SK-N-SH (cell line): Measurements from ENCODE around the gene CADM1. TPM values are rescaled to one million over a fixed set of nuclear protein-coding genes. Genes with fewer than 3 reads are reported as not detected.

Experiments
- CTCF ChIA-PET: fragments of 300-600, 350-600 bp; formaldehyde crosslinking; extraction: SDS; loops from one replicate; lab custom pipeline; 2021; lab: Yijun Ruan, JAX
- POLR2A ChIA-PET: fragments of 350-600 bp; sonication (Branson Sonifier 250); formaldehyde crosslinking; extraction: SDS; loops from one replicate; lab custom pipeline; 2020; ENCODE audit warnings: antibody characterized with exemption, inconsistent platforms; lab: Yijun Ruan, JAX
- DNase-seq: peaks from one replicate; pipeline ENCODE4 v3.0.0; 2012
- H2AFZ ChIP-seq: fragments of 200-600 bp; sonication (generic); 2 replicates; pipeline ENCODE4 v1.8.1; 2016; ENCODE audit warnings: antibody characterized with exemption, mild to moderate bottlenecking, low read depth
- H3F3A ChIP-seq: fragments of 200-600 bp; sonication (generic); replicated peaks from 2 replicates; pipeline ENCODE3; 2016; ENCODE audit warnings: antibody characterized with exemption, mild to moderate bottlenecking; ENCODE audit not compliant: insufficient read depth
- H3K27ac ChIP-seq, 2 experiments: fragments of 200-500 bp in 1 of 2; fragments of 200-600 bp in 1 of 2; sonication (Bioruptor generic) in 1 of 2; sonication (generic), shearing (Covaris generic) in 1 of 2; 2 replicates each; pipeline versions ENCODE4 v1.5.1 to v1.6.1; 2014 to 2016; ENCODE audit warnings: low read depth in 2 of 2, inconsistent platforms in 1 of 2, low read length in 1 of 2, mild to moderate bottlenecking in 1 of 2, mixed read lengths in 1 of 2
- H3K27me3 ChIP-seq: fragments of 200-600 bp; sonication (generic), shearing (Covaris generic); 2 replicates; pipeline ENCODE4 v1.6.1; 2016; ENCODE audit warnings: mixed run types; ENCODE audit not compliant: insufficient read depth
- H3K36me3 ChIP-seq, 2 experiments: fragments of 200-500 bp in 1 of 2; fragments of 200-600 bp in 1 of 2; sonication (Bioruptor generic) in 1 of 2; sonication (generic) in 1 of 2; replicated peaks in 1 of 2; 2 replicates each; pipeline versions ENCODE3 to v1.5.1; 2014 to 2016; ENCODE audit warnings: low read length in 1 of 2, mild to moderate bottlenecking in 1 of 2; ENCODE audit not compliant: insufficient read depth in 2 of 2, control insufficient read depth in 1 of 2
- H3K4me1 ChIP-seq, 2 experiments: fragments of 200-500 bp in 1 of 2; fragments of 200-600 bp in 1 of 2; sonication (Bioruptor generic) in 1 of 2; sonication (generic), shearing (Covaris generic) in 1 of 2; 2 replicates each; pipeline versions ENCODE4 v1.5.1 to v1.6.1; 2014 to 2016; ENCODE audit warnings: low read depth in 1 of 2, low read length in 1 of 2, mixed run types in 1 of 2; ENCODE audit not compliant: insufficient read depth in 2 of 2, control insufficient read depth in 1 of 2
- H3K4me2 ChIP-seq: fragments of 200-600 bp; sonication (generic), shearing (Covaris generic); 2 replicates; pipeline ENCODE4 v1.6.1; 2017; ENCODE audit warnings: mixed run types
- H3K4me3 ChIP-seq, 2 experiments: fragments of 200-500 bp in 1 of 2; fragments of 200-600 bp in 1 of 2; sonication (Bioruptor generic) in 1 of 2; sonication (generic), shearing (Covaris generic) in 1 of 2; 2 replicates each; pipeline versions ENCODE4 v1.5.1 to v1.8.1; 2014 to 2016; ENCODE audit warnings: low read depth in 2 of 2, inconsistent platforms in 1 of 2, low read length in 1 of 2, mild to moderate bottlenecking in 1 of 2, mixed read lengths in 1 of 2, moderate library complexity in 1 of 2
- H3K79me2 ChIP-seq: fragments of 200-600 bp; sonication (generic); 2 replicates; pipeline ENCODE4 v1.8.1; 2017; ENCODE audit warnings: mild to moderate bottlenecking; ENCODE audit not compliant: insufficient read depth
- H3K9ac ChIP-seq: fragments of 200-600 bp; sonication (generic); 2 replicates; pipeline ENCODE4 v1.6.1; 2017; ENCODE audit warnings: mixed run types
- H3K9me2 ChIP-seq: fragments of 200-600 bp; sonication (generic); 2 replicates; pipeline ENCODE4 v1.6.1; 2017; ENCODE audit warnings: mixed run types
- H3K9me3 ChIP-seq: fragments of 200-600 bp; sonication (generic); 2 replicates; pipeline ENCODE4 v1.6.1; 2017; ENCODE audit warnings: mixed run types, mild to moderate bottlenecking, moderate library complexity
- H4K20me1 ChIP-seq: fragments of 200-600 bp; sonication (generic); 2 replicates; pipeline ENCODE4 v1.6.1; 2017; ENCODE audit warnings: mild to moderate bottlenecking, mixed run types; ENCODE audit not compliant: insufficient read depth
- ELF1 ChIP-seq: IDR thresholded peaks from 2 replicates; pipeline ENCODE4 v1.4.0; 2012
- EZH2phosphoT487 ChIP-seq: fragments of 200-600 bp; sonication (generic); IDR thresholded peaks from 2 replicates; pipeline ENCODE4 v1.6.1; 2017; ENCODE audit warnings: low read depth, mixed run types, mild to moderate bottlenecking, antibody characterized with exemption, moderate library complexity, borderline replicate concordance
- FOSL2 ChIP-seq: IDR thresholded peaks from 2 replicates; pipeline ENCODE4 v1.4.0; 2012; ENCODE audit warnings: low read depth, mild to moderate bottlenecking, moderate library complexity, borderline replicate concordance
- FOXJ3 ChIP-seq: sonication (generic); formaldehyde crosslinking; IDR thresholded peaks from 2 replicates; pipeline ENCODE4 v1.5.1; 2020; ENCODE audit warnings: mild to moderate bottlenecking, missing genetic modification reagents
- GABPA ChIP-seq: IDR thresholded peaks from 2 replicates; pipeline ENCODE4 v1.4.0; 2012; ENCODE audit warnings: low read depth, mild to moderate bottlenecking
- IRF3 ChIP-seq: fragments of 150-350 bp; IDR thresholded peaks from 2 replicates; pipeline ENCODE4 v1.6.1; 2016; ENCODE audit warnings: mild to moderate bottlenecking, low read depth, low read length
- MEF2A ChIP-seq: IDR thresholded peaks from 2 replicates; pipeline ENCODE4 v1.4.0; 2012; ENCODE audit warnings: low read depth, borderline replicate concordance
- MXI1 ChIP-seq: IDR thresholded peaks from 2 replicates; pipeline ENCODE4 v1.6.1; 2012; ENCODE audit warnings: mild to moderate bottlenecking, low read depth, low read length, improper control_type of control experiment
- POLR2AphosphoS5 ChIP-seq: IDR thresholded peaks from 2 replicates; pipeline ENCODE4 v1.6.1; 2012; ENCODE audit warnings: low read depth, low read length
- RCOR1 ChIP-seq: fragments of 150-350 bp; IDR thresholded peaks from 2 replicates; pipeline ENCODE4 v1.6.1; 2017; ENCODE audit warnings: antibody characterized with exemption, low read length
- REST ChIP-seq: IDR thresholded peaks from 2 replicates; pipeline ENCODE4 v1.6.1; 2012; ENCODE audit warnings: mild to moderate bottlenecking, low read depth, low read length, moderate library complexity
- RFX5 ChIP-seq: IDR thresholded peaks from 2 replicates; pipeline ENCODE4 v1.6.1; 2012; ENCODE audit warnings: mild to moderate bottlenecking, improper control_type of control experiment, low read length
- SIN3A ChIP-seq: IDR thresholded peaks from 2 replicates; pipeline ENCODE4 v1.6.1; 2012; ENCODE audit warnings: low read depth, mild to moderate bottlenecking, low read length, moderate library complexity, borderline replicate concordance
- SMC3 ChIP-seq: IDR thresholded peaks from 2 replicates; pipeline ENCODE4 v1.6.1; 2012; ENCODE audit warnings: low read depth, low read length, improper control_type of control experiment
- TAF1 ChIP-seq: IDR thresholded peaks from 2 replicates; pipeline ENCODE4 v1.6.1; 2012; ENCODE audit warnings: low read depth, mild to moderate bottlenecking, low read length, moderate library complexity, borderline replicate concordance
- TEAD4 ChIP-seq: IDR thresholded peaks from 2 replicates; pipeline ENCODE4 v1.4.0; 2012; ENCODE audit warnings: mild to moderate bottlenecking, borderline replicate concordance; ENCODE audit not compliant: insufficient read depth
- WGBS: methylation state at CpG from one replicate; pipeline ENCODE4 v1.1.6; 2017; ENCODE audit warnings: low lambda C conversion rate; 5-methylcytosine and 5-hydroxymethylcytosine counted together
- polyA plus RNA-seq, 3 experiments: library from polyadenylated mRNA; depleted of rRNA; stranded (reverse); fragments of >200 nt; gene quantifications; 2 replicates each; pipeline ENCODE4 v1.2.3, GENCODE V29; 2012
- TF ChIP-seq, protein P1 (sequence below): fragments of 150-350 bp; IDR thresholded peaks from 2 replicates; pipeline ENCODE4 v1.6.1; 2017; ENCODE audit warnings: antibody characterized with exemption, low read length, low read depth, borderline replicate concordance
- TF ChIP-seq, protein P2 (sequence below): IDR thresholded peaks from 2 replicates; pipeline ENCODE4 v1.4.0; 2012; ENCODE audit warnings: low read depth
- TF ChIP-seq, protein P3 (sequence below): IDR thresholded peaks from 2 replicates; pipeline ENCODE4 v1.4.0; 2012; ENCODE audit warnings: low read depth, borderline replicate concordance

The CADM1 gene
- polyA plus RNA-seq, 1 of the 3 experiments (the other 2 are of a cell fraction) = 7.9 TPM

DNA sequence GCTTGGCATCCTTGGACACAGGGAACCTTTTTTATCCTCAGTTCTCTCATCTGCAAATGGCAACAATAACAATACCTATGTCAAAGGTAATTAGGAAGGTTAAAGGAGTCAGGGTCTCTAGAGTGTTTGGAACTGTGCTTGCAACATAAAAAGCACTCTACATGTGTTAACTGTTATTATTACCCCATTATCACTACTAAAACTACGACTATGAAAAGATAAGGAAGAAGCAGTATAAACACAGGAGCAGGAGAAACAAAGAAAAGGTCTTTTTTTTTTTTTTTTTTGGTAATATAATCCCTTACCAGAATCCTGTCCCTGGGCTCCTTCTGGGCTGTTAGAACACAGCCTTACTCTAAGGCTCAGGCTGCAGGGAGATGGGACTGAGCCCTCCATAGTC lies 348.2 kb downstream of the CADM1 start:
- no peak for TF ChIP-seq EZH2phosphoT487
- no peak for TF ChIP-seq RCOR1
- TF ChIP-seq, protein P1, sequence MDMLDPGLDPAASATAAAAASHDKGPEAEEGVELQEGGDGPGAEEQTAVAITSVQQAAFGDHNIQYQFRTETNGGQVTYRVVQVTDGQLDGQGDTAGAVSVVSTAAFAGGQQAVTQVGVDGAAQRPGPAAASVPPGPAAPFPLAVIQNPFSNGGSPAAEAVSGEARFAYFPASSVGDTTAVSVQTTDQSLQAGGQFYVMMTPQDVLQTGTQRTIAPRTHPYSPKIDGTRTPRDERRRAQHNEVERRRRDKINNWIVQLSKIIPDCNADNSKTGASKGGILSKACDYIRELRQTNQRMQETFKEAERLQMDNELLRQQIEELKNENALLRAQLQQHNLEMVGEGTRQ = no peak
- TF ChIP-seq, protein P2, sequence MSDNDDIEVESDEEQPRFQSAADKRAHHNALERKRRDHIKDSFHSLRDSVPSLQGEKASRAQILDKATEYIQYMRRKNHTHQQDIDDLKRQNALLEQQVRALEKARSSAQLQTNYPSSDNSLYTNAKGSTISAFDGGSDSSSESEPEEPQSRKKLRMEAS = no peak
- H3F3A ChIP-seq = no peaks in the 10 kb centered on the region
- no peaks in the 10 kb centered on the region for H3K9me3 ChIP-seq
- no peaks in the 10 kb centered on the region for H3K36me3 ChIP-seq
- H3K27me3 ChIP-seq = no peaks in the 10 kb centered on the region; the same call in 1 of the 2 replicates
- H2AFZ ChIP-seq = no peak overlapping the region
- no peak overlapping the region for H3K4me3 ChIP-seq
- WGBS = 0% methylated on average over 1 of the region's 1 CpG
- no peak for DNase-seq
- H3K27ac ChIP-seq = no peak overlapping the region
- no peaks in the 10 kb centered on the region for H4K20me1 ChIP-seq
- ChIA-PET POLR2A (no interaction called here), CTCF (interaction anchor here (1.1 kb wide), 1 partner anchor 15 kb away, joined by 3 read pairs; no protein-coding TSS in a partner anchor)
- H3K4me1 ChIP-seq = peaks cover 0 to 19% of the 10 kb centered on the region in 2 experiments; a peak in 1 of 4 replicates
- no peaks in the 10 kb centered on the region for H3K79me2 ChIP-seq
- no peak overlapping the region for H3K4me2 ChIP-seq
- H3K9me2 ChIP-seq = no peaks in the 10 kb centered on the region
- no peak overlapping the region for H3K9ac ChIP-seq

DNA sequence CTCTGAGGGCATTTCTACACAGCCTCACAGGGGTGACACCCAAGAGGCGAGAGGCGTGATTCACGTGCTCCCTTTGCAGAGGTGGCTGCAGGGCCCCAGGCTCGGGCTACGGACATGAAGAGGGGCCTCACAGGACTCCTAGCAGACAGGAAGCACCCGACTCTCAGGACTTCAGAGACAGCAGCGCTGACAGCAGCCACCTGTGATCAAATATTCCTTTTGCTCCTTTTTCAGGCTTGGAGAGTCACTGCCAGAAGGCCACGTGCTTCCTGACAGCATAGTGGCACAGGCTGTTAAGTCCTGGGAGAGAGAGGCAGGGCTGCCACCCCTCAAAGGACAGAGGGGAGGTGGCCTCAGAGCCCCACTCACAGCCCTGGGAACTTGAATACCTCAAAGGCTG lies 348.9 kb downstream of the CADM1 start:
- POLR2A ChIA-PET = no interaction called here
- no peak for DNase-seq
- Histone ChIP-seq H3K4me3 (no peak overlapping the region), H3K9me2 (no peaks in the 10 kb centered on the region), H3K27ac (no peak overlapping the region), H3K36me3 (no peaks in the 10 kb centered on the region), H4K20me1 (no peaks in the 10 kb centered on the region), H3K9ac (no peak overlapping the region), H3K27me3 (no peaks in the 10 kb centered on the region; the same call in 1 of the 2 replicates), H2AFZ (no peak overlapping the region), H3K4me2 (no peak overlapping the region), H3K79me2 (no peaks in the 10 kb centered on the region), H3K4me1 (peaks cover 0 to 19% of the 10 kb centered on the region in 2 experiments; a peak in 1 of 4 replicates), H3F3A (no peaks in the 10 kb centered on the region)
- WGBS = 55% methylated on average over 8 of the region's 8 CpGs
- CTCF ChIA-PET = no interaction called here
- TF ChIP-seq TAF1 = no peak
- TF ChIP-seq FOXJ3 (CRISPR knock-in tag) = no peak
- TF ChIP-seq SMC3 = no peak
- no peak for TF ChIP-seq ELF1
- no peak for TF ChIP-seq RFX5
- no peak for TF ChIP-seq GABPA
- no peak for TF ChIP-seq TEAD4
- no peak for TF ChIP-seq FOSL2
- no peak for TF ChIP-seq MXI1
- TF ChIP-seq MEF2A = no peak
- TF ChIP-seq SIN3A = no peak
- TF ChIP-seq POLR2AphosphoS5 = no peak
- TF ChIP-seq, protein P3, sequence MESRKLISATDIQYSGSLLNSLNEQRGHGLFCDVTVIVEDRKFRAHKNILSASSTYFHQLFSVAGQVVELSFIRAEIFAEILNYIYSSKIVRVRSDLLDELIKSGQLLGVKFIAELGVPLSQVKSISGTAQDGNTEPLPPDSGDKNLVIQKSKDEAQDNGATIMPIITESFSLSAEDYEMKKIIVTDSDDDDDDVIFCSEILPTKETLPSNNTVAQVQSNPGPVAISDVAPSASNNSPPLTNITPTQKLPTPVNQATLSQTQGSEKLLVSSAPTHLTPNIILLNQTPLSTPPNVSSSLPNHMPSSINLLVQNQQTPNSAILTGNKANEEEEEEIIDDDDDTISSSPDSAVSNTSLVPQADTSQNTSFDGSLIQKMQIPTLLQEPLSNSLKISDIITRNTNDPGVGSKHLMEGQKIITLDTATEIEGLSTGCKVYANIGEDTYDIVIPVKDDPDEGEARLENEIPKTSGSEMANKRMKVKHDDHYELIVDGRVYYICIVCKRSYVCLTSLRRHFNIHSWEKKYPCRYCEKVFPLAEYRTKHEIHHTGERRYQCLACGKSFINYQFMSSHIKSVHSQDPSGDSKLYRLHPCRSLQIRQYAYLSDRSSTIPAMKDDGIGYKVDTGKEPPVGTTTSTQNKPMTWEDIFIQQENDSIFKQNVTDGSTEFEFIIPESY = no peak
- TF ChIP-seq IRF3 = no peak
- no peak for TF ChIP-seq REST
- TF ChIP-seq, all 33 proteins: peak for 0
- no peaks in the 10 kb centered on the region for H3K9me3 ChIP-seq
